ENCODE results near the gene EFS.
"Not testable (repeated sequence)": the region's sequence is repeated elsewhere in the genome, so short reads cannot be mapped to it uniquely, and the experiment has no call there.

Gene EFS, protein sequence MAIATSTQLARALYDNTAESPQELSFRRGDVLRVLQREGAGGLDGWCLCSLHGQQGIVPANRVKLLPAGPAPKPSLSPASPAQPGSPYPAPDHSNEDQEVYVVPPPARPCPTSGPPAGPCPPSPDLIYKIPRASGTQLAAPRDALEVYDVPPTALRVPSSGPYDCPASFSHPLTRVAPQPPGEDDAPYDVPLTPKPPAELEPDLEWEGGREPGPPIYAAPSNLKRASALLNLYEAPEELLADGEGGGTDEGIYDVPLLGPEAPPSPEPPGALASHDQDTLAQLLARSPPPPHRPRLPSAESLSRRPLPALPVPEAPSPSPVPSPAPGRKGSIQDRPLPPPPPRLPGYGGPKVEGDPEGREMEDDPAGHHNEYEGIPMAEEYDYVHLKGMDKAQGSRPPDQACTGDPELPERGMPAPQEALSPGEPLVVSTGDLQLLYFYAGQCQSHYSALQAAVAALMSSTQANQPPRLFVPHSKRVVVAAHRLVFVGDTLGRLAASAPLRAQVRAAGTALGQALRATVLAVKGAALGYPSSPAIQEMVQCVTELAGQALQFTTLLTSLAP

DNA sequence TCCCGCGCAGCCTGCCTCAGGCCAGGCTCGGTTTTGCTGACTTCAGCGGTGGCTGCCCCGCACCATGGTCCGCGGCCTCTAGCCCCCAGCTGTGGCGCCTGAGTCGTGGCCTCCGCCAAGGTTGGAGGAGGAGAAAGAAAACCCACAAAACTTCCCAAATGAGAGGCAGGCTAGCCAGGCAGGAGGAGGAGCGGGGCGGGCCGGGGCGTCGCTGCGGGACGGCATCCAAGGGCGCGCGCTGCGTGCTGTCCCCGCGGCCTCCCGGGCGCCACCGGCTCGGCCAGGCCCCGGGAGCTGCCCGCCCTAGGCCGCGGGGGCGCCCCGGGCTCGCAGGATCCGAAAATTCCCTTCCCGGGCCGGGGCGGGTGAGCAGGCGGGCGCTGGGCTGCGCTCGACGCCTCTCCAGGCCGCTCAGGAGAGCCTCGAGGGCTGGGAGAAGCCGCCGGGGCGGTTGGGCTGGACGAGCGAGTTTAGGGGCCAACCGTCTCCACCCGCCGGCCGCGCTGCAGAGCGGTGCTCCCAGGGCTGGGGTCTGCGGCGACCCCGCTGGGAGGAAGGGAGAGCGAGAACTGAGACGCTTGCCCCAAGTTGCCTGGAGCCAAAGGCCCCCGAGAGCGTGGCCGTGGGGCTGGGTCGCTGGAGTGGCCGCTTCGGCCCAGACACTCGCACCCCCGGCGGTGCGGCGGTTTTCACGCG, at the start of gene EFS:
Gene EFS (minus strand): TSS at position 137 of the 696 bp plus-strand sequence. CDS start 147 bp downstream, outside the sequence.
- no peak for DNase-seq (ENCODE audit: low read depth in 2 of 2, low spot score in 1 of 2)

DNA sequence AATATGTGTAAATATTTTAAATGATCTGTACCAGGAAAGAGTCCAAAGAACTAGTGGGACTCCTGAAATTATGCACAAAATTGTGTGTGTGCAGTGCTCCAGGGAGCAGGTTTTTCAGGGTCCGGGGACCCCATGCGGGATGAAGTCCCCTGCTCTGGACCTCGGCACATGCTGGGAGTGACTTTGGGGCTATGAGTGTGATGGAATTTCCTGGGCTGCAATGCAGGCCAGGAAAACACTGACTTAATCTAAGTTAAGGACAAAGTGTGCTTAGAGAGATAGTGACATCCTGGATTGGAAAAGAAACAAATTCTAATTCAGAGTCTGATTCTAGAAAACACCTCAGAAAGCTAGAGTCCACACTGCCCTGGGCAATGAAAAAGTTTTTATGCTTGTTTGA, 49.3 kb upstream of the EFS start:
- no peak for DNase-seq (ENCODE audit: low read depth in 2 of 2, low spot score in 1 of 2)

DNA sequence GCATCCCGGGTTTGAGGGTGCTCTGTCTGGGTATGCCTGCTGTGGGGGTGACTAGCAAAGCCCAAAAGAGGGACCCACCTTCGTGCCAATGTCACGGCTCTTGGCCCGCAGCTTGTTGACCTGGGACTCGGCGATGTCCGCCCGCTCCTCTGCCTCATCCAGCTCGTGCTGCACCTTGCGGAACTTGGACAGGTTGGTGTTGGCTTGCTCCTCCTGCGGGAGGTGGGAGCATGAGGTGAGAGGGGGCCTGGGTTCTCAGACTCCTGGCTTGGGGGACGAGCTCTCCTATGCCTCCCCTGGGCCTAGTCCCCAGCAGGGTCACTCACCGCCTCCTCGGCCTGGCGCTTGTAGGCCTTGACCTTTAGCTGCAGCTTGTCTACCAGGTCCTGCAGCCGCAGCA, 48.7 kb upstream of the EFS start:
- no peak for DNase-seq (ENCODE audit: low read depth in 2 of 2, low spot score in 1 of 2)

DNA sequence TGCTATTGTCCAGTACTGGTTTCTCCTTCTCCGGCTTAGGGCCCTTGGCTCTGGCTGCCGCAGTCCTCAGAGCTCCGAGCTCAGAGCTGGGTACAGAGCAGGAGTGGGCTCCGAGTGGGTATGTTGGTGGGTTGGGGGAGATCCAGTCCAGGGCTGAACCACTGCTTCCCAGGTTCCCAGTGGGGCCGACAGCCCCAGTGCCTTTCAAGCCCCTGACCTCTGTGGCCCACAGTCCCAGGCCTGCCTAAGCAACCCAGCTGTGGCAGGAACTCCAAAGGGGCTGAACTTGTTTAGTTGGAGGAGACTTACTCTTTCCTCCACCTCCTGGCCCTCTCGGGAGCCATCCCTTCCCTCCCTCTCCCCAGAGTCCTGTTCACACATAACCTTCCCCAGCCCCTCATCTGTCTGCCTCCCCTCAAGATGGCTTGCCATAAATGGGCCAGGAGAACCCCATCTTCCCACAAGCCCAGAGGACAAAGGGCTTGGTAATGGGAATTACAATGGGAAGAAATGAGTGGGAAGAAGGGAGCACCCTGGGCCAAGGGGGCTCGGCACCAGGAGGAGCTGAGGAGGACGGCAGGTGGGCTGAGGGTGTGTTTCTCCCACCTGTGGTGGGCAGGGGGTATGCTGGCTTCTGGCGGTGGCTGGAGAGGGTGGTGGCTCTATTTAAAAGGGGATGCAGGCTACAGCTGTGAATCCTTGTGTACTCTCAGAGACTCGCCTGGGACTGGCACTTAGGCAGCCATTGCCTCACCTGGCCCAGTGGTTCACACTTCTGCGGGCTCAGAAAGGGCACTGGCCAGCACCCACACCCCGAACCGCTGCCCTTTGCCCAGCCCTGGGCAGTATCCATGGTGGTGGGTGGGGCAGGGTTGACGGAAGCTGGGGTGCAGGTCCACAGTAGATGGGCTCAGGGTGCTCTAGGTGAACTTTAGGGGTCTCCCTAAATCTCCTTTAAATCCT, 46.9 kb upstream of the EFS start:
- DNase-seq (ENCODE audit: low read depth in 2 of 2, low spot score in 1 of 2), result no peak

DNA sequence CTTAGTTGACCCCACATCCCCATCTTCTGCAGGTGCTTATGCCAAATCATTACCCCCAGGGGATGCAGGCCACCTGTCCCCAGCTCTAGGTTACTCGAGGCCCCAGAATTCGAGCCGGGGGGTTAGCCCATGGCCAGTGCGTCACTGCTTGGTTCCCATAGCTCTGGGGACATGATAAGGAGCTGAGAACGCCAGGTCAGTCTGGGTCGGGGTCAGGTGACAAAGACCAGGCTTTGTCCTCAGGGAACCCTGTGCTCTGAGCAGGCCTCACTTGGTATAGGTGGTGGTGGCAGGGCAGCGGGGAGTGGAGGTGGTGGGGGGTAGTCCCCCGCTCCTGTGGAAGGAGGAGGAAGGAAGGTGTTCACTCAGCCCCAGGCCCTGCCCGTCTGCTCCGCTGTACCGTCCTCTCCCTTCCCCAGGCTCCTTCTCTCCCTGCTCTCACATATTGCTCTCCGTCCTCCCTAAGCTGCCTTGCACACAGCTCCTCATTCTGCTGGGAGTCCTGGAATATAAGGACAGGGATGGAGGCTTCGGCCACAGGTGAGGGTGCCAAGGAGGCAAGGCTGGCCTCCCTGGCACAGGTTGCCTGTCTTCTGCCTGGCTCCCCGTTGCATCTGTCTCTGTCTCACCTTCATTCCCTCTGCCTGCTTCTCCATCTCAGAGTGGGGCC, 45.1 kb upstream of the EFS start:
- DNase-seq (ENCODE audit: low read depth in 2 of 2, low spot score in 1 of 2), result no peak

DNA sequence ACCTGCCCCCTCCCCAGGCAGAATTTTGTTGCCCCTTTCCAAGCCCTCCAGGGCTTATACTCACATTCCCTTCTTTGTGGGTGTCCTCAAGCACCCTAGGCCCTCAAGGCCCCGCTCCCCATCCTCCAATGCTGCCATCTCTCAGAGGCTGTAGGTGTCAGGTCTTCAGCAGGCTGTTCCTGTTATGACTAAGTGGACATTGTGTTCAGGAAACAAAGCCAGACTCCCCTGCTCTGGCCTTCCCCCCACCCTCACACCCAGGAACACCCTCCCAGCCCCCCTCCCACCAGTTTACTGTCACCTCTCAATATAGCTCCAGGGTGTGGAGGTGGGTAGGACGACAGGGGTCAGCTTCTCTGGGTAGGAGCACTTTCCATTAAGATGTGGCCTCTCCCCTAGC, 44.5 kb upstream of the EFS start:
- no peak for DNase-seq (ENCODE audit: low read depth in 2 of 2, low spot score in 1 of 2)

DNA sequence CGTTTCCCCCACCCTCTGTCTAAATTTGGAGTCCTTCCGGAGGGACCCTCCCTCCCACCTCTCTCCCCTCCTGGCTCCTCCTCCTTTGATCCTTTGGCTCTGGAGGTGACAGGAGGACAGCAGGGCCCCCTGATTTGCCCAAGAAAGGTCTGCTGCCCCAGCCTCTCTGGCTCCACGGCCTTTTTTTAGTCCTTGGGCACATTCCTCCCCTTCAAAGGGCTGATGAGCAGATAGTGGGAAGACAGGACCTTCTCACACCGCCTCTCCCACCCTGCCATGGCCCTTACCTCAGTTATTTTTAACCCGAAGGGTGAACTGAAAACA, 43.3 kb upstream of the EFS start:
- DNase-seq (ENCODE audit: low read depth in 2 of 2, low spot score in 1 of 2), result no peak

DNA sequence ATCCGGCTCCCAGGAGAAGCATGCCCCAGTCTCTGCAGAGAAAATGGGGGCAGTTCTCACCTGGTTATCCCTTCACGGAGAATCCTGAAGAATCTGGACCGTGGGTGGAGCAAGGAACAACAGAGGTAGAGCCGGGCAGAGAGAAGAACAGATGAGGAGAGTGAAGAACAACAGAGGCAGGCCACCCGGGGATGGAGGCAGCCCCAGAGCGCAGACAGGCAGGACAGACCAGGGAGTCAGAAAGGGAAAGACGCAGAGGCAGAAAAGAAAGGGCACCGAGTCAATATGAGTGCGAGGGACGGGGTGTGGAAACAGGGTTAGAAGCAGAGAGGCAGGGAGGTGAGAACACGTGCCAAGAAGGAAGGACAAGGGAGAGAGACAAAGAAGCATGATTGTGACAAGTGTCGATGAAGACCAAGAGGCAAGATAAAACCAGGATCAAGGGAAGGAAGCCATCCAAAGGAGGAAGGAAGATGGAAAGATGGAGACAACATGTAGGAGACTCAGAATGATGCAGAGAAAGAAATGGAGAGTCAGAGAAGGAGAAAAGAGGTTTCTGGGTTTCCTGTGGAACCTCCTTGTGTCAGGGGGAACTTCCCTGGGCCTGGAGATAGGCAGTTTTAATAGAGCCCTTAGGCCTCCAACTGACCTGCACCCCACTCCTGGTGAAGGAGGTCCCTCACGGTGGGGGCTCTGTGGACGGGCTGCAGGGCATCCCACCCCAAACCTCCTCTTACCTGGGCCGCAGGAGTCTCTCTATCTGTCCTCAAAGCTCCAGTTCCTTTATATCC, 42.7 kb upstream of the EFS start, which contains the start of gene MYH6:
Gene MYH6 (minus strand): TSS at position 758 of the 791 bp plus-strand sequence. CDS start 1,050 bp downstream, outside the sequence.
- DNase-seq (ENCODE audit: low read depth in 2 of 2, low spot score in 1 of 2), result no peak

DNA sequence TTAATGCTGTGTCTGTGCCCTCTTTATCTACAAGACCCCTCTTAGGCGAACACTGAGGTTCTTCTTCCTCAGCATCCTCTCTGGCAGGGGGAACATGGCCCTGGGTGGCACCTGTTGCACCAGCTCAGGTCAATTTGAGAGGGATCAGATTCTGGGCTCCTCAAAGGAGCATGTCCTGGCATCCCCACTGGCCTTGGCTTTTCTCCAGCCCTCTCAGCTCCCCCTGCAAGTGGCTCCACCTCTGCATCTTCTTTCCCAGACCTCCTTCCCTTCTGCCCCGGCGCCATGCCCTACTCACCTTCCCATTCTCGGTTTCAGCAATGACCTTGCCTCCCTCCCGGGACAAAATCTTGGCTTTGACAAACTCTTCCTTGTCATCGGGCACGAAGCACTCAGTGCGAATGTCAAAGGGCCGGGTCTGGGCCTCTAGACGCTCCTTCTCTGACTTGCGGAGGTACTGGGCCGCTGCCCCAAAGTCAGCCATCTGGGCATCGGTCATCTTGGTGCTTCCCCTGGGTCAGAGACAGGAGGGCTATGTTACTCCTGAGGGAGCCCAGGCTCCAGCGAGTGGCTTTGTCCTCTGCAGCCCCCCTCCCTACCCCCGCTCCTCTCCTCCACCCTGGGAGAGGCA, 41.9 kb upstream of the EFS start:
- DNase-seq (ENCODE audit: low read depth in 2 of 2, low spot score in 1 of 2), result no peak

DNA sequence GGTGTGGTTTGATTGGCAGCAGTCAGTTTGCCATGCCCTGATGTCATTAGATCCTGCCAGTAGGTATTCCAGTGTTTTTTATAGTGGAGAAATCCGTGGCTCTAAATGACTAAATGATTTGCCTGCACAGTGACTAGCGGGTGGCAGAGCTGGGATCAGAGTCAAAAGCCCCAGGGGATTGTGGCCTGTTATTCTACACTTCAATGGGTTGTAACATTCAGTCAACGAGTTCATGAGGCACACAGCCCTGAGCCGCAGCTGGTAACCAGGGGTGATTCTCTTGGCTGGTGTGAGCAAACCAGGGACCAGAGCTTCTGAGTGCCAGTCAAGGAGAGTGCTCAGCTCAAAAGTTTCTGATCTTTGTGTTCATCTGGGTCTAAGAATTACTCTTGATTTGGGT, 41.3 kb upstream of the EFS start:
- DNase-seq (ENCODE audit: low read depth in 2 of 2, low spot score in 1 of 2), result no peak

DNA sequence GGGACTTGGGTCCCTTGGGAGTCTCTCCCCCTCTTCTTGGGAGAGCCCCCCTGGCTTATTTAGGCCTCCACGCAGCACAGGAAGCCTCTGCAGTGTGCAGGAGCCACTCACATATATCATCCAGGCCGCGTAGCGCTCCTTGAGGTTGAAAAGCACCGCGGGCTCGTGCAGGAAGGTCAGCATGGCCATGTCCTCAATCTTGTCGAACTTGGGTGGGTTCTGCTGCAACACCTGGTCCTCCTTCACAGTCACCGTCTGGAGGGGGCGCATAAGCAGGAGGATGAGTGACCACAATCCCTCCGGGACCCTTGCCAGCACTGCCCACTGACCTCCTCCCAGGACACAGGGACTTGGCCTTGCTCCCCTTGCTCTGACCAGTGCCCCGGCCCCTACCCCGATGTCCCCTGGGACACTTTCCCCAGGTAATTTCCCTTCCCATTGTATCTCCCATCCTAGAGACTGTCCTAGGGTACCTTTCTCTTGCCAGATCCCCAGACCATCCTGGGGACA, 40.6 kb upstream of the EFS start:
- no peak for DNase-seq (ENCODE audit: low read depth in 2 of 2, low spot score in 1 of 2)

DNA sequence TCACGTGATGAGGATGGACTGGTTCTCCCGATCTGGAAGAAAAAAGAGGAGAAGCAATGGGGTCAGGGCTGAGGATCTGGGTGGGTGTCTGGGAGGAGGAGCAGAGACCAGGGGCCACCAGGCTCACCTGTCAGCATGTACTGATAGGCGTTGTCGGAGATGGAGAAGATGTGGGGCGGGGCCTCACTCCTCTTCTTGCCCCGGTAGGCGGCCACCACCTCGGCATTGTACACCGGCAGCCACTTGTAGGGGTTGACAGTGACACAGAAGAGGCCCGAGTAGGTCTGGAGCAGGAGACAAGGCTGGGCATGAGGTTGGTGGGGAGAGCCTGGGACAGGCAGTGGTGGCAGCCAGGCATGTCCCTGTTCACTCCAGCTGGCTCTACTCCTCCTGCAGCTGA, 40.1 kb upstream of the EFS start:
- no peak for DNase-seq (ENCODE audit: low read depth in 2 of 2, low spot score in 1 of 2)

DNA sequence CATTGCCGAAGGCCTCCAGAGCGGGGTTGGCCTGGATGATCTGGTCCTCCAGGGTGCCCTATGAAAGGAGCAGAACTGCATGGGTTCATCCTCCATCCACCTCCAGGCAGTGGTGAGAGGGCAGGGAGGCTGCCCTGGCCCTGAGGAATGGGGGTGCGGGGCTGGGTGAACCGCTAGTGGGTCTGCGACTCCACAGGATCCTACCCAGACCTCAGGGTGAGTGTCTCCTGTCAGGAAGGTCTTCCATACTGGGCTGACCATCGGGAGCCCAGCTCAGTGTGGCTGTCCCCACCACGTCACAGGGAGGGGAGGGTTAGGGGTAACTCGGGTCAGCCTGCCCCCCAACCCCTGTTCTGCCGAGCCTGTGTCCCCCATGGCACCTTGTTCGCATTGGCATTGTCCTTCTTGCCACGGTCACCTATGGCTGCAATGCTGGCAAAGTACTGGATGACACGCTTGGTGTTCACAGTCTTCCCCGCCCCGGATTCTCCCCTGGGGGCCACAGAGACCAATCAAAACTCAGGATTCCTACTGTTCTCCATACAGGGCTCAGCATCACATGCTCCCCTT, 39.4 kb upstream of the EFS start:
- DNase-seq (ENCODE audit: low read depth in 2 of 2, low spot score in 1 of 2), result no peak

DNA sequence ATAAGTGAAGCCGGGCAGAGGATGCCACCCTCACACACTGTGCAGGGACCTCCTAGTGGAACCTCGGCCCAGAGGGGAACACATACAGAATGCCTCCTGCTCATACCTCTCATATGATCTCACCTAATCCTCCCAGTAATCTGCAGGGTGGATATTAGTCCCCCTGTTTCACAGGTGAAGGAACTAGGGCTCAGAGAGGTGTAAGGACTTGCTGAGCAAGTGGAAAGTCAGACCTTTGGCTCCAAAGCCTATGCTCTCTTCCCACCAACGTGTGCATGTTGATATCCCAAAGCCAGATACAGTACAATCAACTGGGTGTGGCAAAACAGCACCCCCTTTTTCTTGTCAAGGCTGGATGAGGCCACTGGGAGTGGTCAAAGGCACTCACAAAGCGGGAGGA, 38.9 kb upstream of the EFS start:
- DNase-seq (ENCODE audit: low read depth in 2 of 2, low spot score in 1 of 2), result no peak

DNA sequence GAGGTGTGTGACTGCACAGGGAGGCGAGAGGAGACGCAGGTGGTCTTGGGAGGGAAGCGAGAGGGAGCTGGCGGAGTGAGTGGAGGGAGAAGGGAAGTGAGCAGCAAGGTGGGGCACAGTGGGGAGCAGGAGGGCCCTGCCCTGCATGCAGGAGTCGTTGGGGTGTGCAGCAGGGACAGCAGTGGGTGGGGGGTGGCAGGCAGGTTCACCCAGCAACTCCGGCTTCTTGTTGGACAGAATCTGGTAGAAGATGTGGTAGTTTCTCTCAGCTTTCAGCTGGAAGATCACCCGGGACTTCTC, 38.1 kb upstream of the EFS start:
- DNase-seq (ENCODE audit: low read depth in 2 of 2, low spot score in 1 of 2), result no peak

DNA sequence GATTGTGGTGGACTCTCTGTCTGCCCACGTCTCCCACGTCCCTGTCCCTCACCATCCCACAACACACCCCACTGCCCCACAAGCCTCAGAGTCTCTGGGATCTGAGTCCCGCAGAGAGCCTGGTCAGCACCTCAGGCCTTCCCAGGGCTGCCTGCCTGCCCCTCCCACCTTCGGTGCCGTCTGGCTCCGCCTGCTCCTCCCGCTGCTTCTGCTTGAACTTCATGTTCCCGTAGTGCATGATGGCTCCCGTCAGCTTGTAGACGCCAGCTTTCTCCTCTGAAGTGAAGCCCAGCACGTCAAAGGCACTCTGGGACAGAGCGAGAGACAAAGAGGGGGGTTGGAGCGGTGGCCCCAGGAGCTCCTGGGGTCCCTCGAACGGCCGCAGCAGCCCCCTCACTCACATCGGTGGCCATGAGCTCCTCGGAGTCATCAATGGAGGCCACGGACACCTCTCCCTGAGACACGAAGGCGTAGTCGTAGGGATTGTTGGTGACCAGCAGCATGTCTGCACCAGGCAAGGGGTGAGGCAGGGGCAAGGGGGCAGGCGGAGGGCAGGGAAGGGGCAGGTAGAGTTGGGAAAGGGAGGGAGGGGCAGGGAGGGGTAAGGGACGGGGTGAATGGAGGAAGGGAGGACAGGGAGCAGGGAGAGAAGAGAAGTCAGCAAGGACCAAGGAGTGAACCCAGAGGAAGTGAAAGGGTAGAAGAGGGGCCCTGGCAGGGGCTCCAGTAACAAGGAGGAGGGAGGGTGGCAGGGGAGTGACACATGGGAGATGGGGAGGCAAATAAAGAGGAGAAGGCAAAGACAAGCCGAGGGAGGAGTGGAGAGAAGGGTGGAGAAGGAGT, 37.5 kb upstream of the EFS start:
- no peak for DNase-seq (ENCODE audit: low read depth in 2 of 2, low spot score in 1 of 2)

DNA sequence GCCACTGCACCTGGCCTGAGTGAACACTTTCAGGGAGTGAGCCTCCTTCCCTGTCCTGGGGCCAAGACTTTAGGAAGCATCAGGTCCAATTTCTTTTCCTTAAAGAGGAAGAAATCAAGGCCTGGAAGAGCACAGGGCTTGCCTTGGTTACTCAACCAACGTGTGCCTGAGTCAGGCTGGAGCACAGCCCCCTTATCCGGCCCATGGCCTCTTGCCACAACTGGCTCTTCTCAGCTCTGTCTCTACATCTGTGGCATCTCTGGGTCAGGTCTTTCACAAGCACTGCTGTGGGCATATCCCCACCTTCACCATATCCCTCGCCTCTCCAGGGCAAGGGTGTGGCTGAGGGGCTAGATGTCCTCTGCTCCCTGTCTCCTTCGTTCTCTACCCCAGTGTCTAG, 36.3 kb upstream of the EFS start:
- DNase-seq (ENCODE audit: low read depth in 2 of 2, low spot score in 1 of 2), result no peak

DNA sequence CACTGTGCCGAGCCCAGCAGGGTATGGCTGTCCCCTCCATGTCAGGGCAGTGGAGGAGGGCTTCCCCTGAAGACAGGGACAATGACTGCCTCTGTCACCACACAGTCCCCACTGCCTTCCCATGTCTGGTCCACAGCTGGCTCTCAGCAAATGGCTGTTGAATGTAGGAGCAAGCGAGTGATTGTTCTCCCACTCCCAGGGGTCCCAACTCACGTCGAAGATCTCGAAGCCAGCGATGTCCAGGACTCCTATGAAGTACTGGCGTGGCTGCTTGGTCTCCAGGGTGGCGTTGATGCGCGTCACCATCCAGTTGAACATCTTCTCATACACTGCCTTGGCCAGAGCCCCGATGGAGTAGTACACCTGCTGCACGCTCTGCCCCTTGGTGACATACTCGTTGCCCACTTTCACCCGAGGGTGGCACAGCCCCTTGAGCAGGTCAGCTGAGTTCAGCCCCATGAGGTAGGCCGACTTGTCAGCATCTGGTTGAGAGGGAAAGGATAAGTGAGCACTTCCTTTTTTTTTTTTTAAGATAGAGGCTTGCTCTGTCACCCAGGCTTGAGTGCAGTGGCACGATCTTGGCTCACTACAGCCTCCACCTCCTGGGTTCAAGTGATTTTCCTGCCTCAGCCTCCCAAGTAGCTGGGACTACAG, 35.7 kb upstream of the EFS start:
- DNase-seq (ENCODE audit: low read depth in 2 of 2, low spot score in 1 of 2), result not testable (repeated sequence)
